Vagina (tissue), 2 donors: ENCODE data around the gene TNS3.

Experiments
- CTCF ChIP-seq, 3 experiments: fragments of 450-650 bp in 2 of 3; fragments of 200-600 bp in 1 of 3; sonication (generic) in 1 of 3; IDR thresholded peaks; one replicate each; pipeline ENCODE4 v1.5.1; 2017 to 2019; ENCODE audit warnings: antibody characterized with exemption in 3 of 3, mild to moderate bottlenecking in 2 of 3, moderate library complexity in 2 of 3
- POLR2AphosphoS5 ChIP-seq, 2 donors: sonication (generic); formaldehyde crosslinking; IDR thresholded peaks; one replicate each; pipeline ENCODE4 v1.9.0; 2017; ENCODE audit warnings: antibody characterized with exemption in 2 of 2, mild to moderate bottlenecking in 2 of 2, low read depth in 1 of 2; ENCODE audit not compliant: insufficient read depth in 1 of 2

GRCh38 chr7:47253650-47254080, 328.2 kb downstream of the TNS3 start:
- peak in 1 of 2 donors; percentile 64 for TF ChIP-seq POLR2AphosphoS5 (IDR thresholded peaks at IDR 0.05; ENCODE audit: insufficient read depth in 1 of 2, low read depth in 1 of 2)
- no peak for TF ChIP-seq CTCF (IDR thresholded peaks at IDR 0.05)
